ENCODE data around the gene LTB.

DNA sequence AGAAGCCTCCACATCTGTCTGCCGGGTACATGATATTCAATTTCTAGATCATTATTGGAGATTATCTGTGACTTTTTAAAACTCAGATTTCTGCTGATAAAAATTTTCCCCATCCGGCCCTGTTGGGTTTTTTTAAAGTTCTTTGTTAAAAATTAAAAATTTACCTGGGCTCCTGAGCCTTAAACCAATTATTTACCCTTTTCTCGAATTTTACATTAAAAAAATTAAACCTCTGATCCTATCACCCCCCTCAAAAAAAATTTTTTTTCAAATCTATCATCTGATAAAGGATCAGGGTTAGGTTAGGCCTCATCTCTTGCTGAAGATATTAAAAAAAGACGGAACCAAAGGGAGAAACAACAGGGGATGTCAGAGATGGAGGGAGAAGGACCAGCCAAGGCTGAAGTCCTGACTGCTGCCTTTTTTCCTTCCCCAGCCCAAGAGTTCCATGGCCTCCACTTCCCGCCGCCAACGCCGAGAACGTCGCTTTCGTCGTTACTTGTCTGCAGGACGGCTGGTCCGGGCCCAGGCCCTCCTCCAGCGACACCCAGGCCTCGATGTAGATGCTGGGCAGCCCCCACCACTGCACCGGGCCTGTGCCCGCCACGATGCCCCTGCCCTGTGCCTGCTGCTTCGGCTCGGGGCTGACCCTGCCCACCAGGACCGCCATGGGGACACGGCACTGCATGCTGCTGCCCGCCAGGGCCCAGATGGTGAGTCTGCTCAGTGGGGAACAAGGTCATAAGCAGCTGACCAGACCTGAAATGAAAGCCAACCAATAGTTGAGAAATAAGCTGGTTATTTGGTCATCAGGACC, 34.3 kb downstream of the LTB start:
- TF ChIP-seq, protein P1, sequence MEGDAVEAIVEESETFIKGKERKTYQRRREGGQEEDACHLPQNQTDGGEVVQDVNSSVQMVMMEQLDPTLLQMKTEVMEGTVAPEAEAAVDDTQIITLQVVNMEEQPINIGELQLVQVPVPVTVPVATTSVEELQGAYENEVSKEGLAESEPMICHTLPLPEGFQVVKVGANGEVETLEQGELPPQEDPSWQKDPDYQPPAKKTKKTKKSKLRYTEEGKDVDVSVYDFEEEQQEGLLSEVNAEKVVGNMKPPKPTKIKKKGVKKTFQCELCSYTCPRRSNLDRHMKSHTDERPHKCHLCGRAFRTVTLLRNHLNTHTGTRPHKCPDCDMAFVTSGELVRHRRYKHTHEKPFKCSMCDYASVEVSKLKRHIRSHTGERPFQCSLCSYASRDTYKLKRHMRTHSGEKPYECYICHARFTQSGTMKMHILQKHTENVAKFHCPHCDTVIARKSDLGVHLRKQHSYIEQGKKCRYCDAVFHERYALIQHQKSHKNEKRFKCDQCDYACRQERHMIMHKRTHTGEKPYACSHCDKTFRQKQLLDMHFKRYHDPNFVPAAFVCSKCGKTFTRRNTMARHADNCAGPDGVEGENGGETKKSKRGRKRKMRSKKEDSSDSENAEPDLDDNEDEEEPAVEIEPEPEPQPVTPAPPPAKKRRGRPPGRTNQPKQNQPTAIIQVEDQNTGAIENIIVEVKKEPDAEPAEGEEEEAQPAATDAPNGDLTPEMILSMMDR (IDR thresholded peaks at IDR 0.05) = no peak
- no peak for TF ChIP-seq POLR2A (IDR thresholded peaks at IDR 0.05)
